IMR-90 (cell line): ENCODE results near the gene KRTAP9-1. TPM values are rescaled to one million over a fixed set of nuclear protein-coding genes. Genes with fewer than 3 reads are reported as not detected.

Experiments
- ATAC-seq: fragments of 200-7000 bp; cut with Tn5 transposase; 2 replicates; pipeline ENCODE4 v1.9.1; 2020; ENCODE audit warnings: low read depth, mild to moderate bottlenecking, moderate library complexity
- BruUV-seq: library from RNA; stranded (reverse); fragments of 400-500 nt; replicated peaks from 2 replicates; lab custom pipeline; 2021; lab: Mats Ljungman, UMichigan
- CTCF ChIA-PET: fragments of 300-600 bp; formaldehyde crosslinking; extraction: SDS; loops from one replicate; lab custom pipeline; 2021; ENCODE audit warnings: antibody characterized with exemption; lab: Yijun Ruan, JAX
- POLR2A ChIA-PET: fragments of 300-600 bp; sonication (Branson Sonifier 250); formaldehyde crosslinking; loops from one replicate; lab custom pipeline; 2022; ENCODE audit warnings: antibody characterized with exemption; ENCODE audit not compliant: unreplicated experiment; lab: Charles Lee
- DNase-seq: peaks from one replicate; pipeline ENCODE4 v3.0.0; 2013
- H2AFZ ChIP-seq: replicated peaks from 2 replicates; pipeline ENCODE3; 2013; ENCODE audit warnings: low read length, mild to moderate bottlenecking; ENCODE audit not compliant: poor library complexity
- H2AK5ac ChIP-seq: 2 replicates; pipeline ENCODE4 v1.6.1; 2013; ENCODE audit warnings: low read depth, low read length, inconsistent platforms
- H2AK9ac ChIP-seq: replicated peaks from 2 replicates; pipeline ENCODE3; 2013; ENCODE audit warnings: mild to moderate bottlenecking, low read depth, low read length, moderate library complexity; ENCODE audit not compliant: poor library complexity
- H2BK120ac ChIP-seq: 2 replicates; pipeline ENCODE4 v1.6.1; 2013; ENCODE audit warnings: low read depth, low read length, inconsistent platforms
- H2BK15ac ChIP-seq: 3 replicates; pipeline ENCODE4 v1.6.1; 2013; ENCODE audit warnings: low read depth, low read length, inconsistent platforms
- H2BK20ac ChIP-seq: 2 replicates; pipeline ENCODE4 v1.6.1; 2013; ENCODE audit warnings: low read depth, mild to moderate bottlenecking, inconsistent platforms, low read length, moderate library complexity
- H2BK5ac ChIP-seq: 2 replicates; pipeline ENCODE4 v1.6.1; 2013; ENCODE audit warnings: mild to moderate bottlenecking, low read depth, low read length, inconsistent platforms; ENCODE audit not compliant: poor library complexity, severe bottlenecking
- H3K14ac ChIP-seq: replicated peaks from 2 replicates; pipeline ENCODE4 v1.6.1; 2013; ENCODE audit warnings: low read depth, low read length, inconsistent platforms
- H3K18ac ChIP-seq: 2 replicates; pipeline ENCODE4 v1.6.1; 2013; ENCODE audit warnings: low read depth, low read length, control low read depth
- H3K23ac ChIP-seq: 2 replicates; pipeline ENCODE4 v1.6.1; 2013; ENCODE audit warnings: low read depth, low read length, inconsistent platforms
- H3K27ac ChIP-seq: 2 replicates; pipeline ENCODE4 v1.5.1; 2013; ENCODE audit warnings: mild to moderate bottlenecking, control low read depth, low read length; ENCODE audit not compliant: insufficient read depth
- H3K27me3 ChIP-seq: 2 replicates; pipeline ENCODE4 v1.6.1; 2013; ENCODE audit warnings: low read length; ENCODE audit not compliant: control insufficient read depth, insufficient read depth
- H3K36me3 ChIP-seq: 2 replicates; pipeline ENCODE4 v1.6.1; 2013; ENCODE audit warnings: low read length, mixed read lengths; ENCODE audit not compliant: control insufficient read depth, insufficient read depth
- H3K4ac ChIP-seq: 2 replicates; pipeline ENCODE4 v1.6.1; 2013; ENCODE audit warnings: low read depth, low read length, inconsistent platforms
- H3K4me1 ChIP-seq: 2 replicates; pipeline ENCODE4 v1.6.1; 2013; ENCODE audit warnings: low read length, mixed read lengths; ENCODE audit not compliant: control insufficient read depth, insufficient read depth
- H3K4me2 ChIP-seq: 2 replicates; pipeline ENCODE4 v1.6.1; 2013; ENCODE audit warnings: low read depth, mild to moderate bottlenecking, control low read depth, low read length, moderate library complexity
- H3K4me3 ChIP-seq: 2 replicates; pipeline ENCODE4 v1.5.1; 2013; ENCODE audit warnings: low read depth, mild to moderate bottlenecking, control low read depth, low read length, moderate library complexity; ENCODE audit not compliant: insufficient read depth
- H3K56ac ChIP-seq: 2 replicates; pipeline ENCODE4 v1.6.1; 2013; ENCODE audit warnings: low read length, inconsistent platforms; ENCODE audit not compliant: insufficient read depth; ENCODE audit errors: extremely low read depth
- H3K79me1 ChIP-seq, 2 experiments: 2 replicates each; pipeline ENCODE4 v1.6.1; 2013; ENCODE audit warnings: low read length in 2 of 2, inconsistent platforms in 1 of 2, low read depth in 1 of 2
- H3K9ac ChIP-seq: 2 replicates; pipeline ENCODE4 v1.6.1; 2013; ENCODE audit warnings: low read depth, low read length, control low read depth
- H3K9me1 ChIP-seq: 2 replicates; pipeline ENCODE4 v1.6.1; 2013; ENCODE audit warnings: low read length, inconsistent platforms; ENCODE audit not compliant: insufficient read depth
- H3K9me3 ChIP-seq: 2 replicates; pipeline ENCODE4 v1.6.1; 2013; ENCODE audit warnings: low read length; ENCODE audit not compliant: control insufficient read depth, insufficient read depth
- H4K20me1 ChIP-seq: 2 replicates; pipeline ENCODE4 v1.6.1; 2013; ENCODE audit warnings: low read length, inconsistent platforms; ENCODE audit not compliant: insufficient read depth
- H4K5ac ChIP-seq: 2 replicates; pipeline ENCODE4 v1.6.1; 2013; ENCODE audit warnings: mild to moderate bottlenecking, low read depth, low read length, control low read depth
- H4K8ac ChIP-seq, 2 experiments: 2 replicates each; pipeline ENCODE4 v1.6.1; 2013; ENCODE audit warnings: low read depth in 2 of 2, low read length in 2 of 2, control low read depth in 1 of 2, inconsistent platforms in 1 of 2
- H4K91ac ChIP-seq: 2 replicates; pipeline ENCODE4 v1.6.1; 2013; ENCODE audit warnings: low read depth, low read length, inconsistent platforms; ENCODE audit not compliant: insufficient read depth
- CEBPB ChIP-seq: IDR thresholded peaks from 2 replicates; pipeline ENCODE4 v1.6.1; 2012; ENCODE audit warnings: low read depth, low read length, improper control_type of control experiment
- POLR2A ChIP-seq: IDR thresholded peaks from 2 replicates; pipeline ENCODE4 v1.6.1; 2012; ENCODE audit warnings: mild to moderate bottlenecking, low read depth, low read length
- RAD21 ChIP-seq: IDR thresholded peaks from 2 replicates; pipeline ENCODE4 v1.6.1; 2012; ENCODE audit warnings: low read length, improper control_type of control experiment
- WGBS, 2 experiments: methylation state at CpG; one replicate each; pipeline versions ENCODE4 v1.1.5 to v1.1.7; 2013; ENCODE audit warnings: missing lambda C conversion rate in 2 of 2; ENCODE audit not compliant: insufficient read length in 1 of 2; ENCODE audit errors: extremely low coverage in 2 of 2; 5-methylcytosine and 5-hydroxymethylcytosine counted together
- dilution Hi-C: fragments of 300-500 bp; cut with HindIII; formaldehyde crosslinking; loops from one replicate; pipeline ENCODE4 v1.14.3; 2018; ENCODE audit warnings: low sequenced_read_pairs; ENCODE audit not compliant: unreplicated experiment
- in situ Hi-C: fragments of 300-500 bp; cut with MboI; formaldehyde crosslinking; loops from 3 replicates; pipeline ENCODE4 v1.14.3; 2019; ENCODE audit warnings: low sequenced_read_pairs, inconsistent platforms, mixed read lengths
- intact Hi-C: fragments of 100-400 bp; cut with micrococcal nuclease; formaldehyde crosslinking; loops from 2 replicates; pipeline ENCODE4 v1.10.0; 2022
- polyA plus RNA-seq, 3 experiments: library from polyadenylated mRNA; depleted of rRNA; stranded (reverse); fragments of >200 nt; gene quantifications; 2 replicates each; pipeline ENCODE4 v1.2.3, GENCODE V29; 2012; ENCODE audit warnings: low replicate concordance in 1 of 3
- total RNA-seq: library from RNA; depleted of rRNA; stranded (reverse); fragments of >200 nt; gene quantifications from 2 replicates; pipeline ENCODE4 v1.2.3, GENCODE V29; 2012
- TF ChIP-seq, protein P1 (sequence below): fragments of 150-350 bp; IDR thresholded peaks from 2 replicates; pipeline ENCODE4 v1.6.1; 2017; ENCODE audit warnings: mild to moderate bottlenecking, antibody characterized with exemption, low read length, low read depth

KRTAP9-1 gene
- total and polyA plus RNA-seq, 2 of the 4 experiments (the other 2 are of a cell fraction): not detected

DNA sequence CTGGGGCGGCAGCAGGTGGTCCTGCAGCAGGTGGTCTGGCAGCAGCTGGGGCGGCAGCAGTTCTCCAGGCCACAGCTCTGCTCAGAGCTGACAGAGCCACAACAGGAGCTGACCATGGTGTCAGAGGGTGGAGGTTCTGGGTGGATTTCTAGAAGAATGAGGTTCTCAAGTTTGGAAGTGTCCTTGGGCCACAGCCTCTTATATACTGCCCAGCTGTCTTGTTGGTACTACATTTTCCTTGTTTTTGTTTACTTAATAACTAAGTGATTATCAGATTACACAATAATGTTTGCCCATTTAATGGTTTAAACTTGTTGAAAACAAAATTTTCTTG is 40.1 kb upstream of the KRTAP9-1 start, which contains the start of gene KRTAP4-5:
Gene KRTAP4-5, minus strand, starts transcription at position 174 of the 334 bp plus-strand sequence. Its CDS starts 58 bp downstream, at position 116.
- no peak within 1 kb of the TSS for H2AFZ ChIP-seq
- no peak within 1 kb of the TSS for H2BK20ac ChIP-seq
- H3K14ac ChIP-seq: no peak within 1 kb of the TSS
- H2BK120ac ChIP-seq: no peak within 1 kb of the TSS
- H4K5ac ChIP-seq: no peak within 1 kb of the TSS
- ChIA-PET POLR2A (no interaction called here), CTCF (interaction anchor here (0.6 kb wide), 1 partner anchor 52 kb away, joined by 4 read pairs; no protein-coding TSS in a partner anchor)
- dilution Hi-C loops: no loop called here
- no TSS peak for BruUV-seq
- no peaks in the 10 kb centered on the region for H3K9me1 ChIP-seq
- H3K23ac ChIP-seq: no peak within 1 kb of the TSS
- in situ Hi-C loops: no loop called here
- no peaks in the 10 kb centered on the region for H3K36me3 ChIP-seq
- DNase-seq: no peak
- no peaks in the 10 kb centered on the region for H4K20me1 ChIP-seq
- no peaks in the 10 kb centered on the region for H3K9me3 ChIP-seq
- no peak for ATAC-seq
- H2BK15ac ChIP-seq: no peak within 1 kb of the TSS
- no peak within 1 kb of the TSS for H3K4ac ChIP-seq
- intact Hi-C loops: no loop called here
- 100% methylated on average over 1 of the region's 2 CpGs; no CpG with 5 or more reads in 1 of the 2 experiments for WGBS, 2 experiments
- H3K4me2 ChIP-seq: no peak within 1 kb of the TSS
- H2AK5ac ChIP-seq: no peak within 1 kb of the TSS
- H2BK5ac ChIP-seq: no peak within 1 kb of the TSS
- H3K9ac ChIP-seq: no peak within 1 kb of the TSS
- no peaks in the 10 kb centered on the region for H3K4me1 ChIP-seq
- H3K27ac ChIP-seq: no peak within 1 kb of the TSS
- H3K56ac ChIP-seq: no peak within 1 kb of the TSS
- no peak within 1 kb of the TSS for H3K4me3 ChIP-seq
- H3K27me3 ChIP-seq: no peaks in the 10 kb centered on the region; the same call in 1 of the 2 replicates
- no peaks in the 10 kb centered on the region for H3K79me1 ChIP-seq
- TF ChIP-seq RAD21 (no peak), CEBPB (0 out of 2 replicates have a peak, but pooled peaks have one; percentile 18), POLR2A (no peak)
- TF ChIP-seq, protein P1, sequence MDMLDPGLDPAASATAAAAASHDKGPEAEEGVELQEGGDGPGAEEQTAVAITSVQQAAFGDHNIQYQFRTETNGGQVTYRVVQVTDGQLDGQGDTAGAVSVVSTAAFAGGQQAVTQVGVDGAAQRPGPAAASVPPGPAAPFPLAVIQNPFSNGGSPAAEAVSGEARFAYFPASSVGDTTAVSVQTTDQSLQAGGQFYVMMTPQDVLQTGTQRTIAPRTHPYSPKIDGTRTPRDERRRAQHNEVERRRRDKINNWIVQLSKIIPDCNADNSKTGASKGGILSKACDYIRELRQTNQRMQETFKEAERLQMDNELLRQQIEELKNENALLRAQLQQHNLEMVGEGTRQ: no peak
- H3K18ac ChIP-seq: no peak within 1 kb of the TSS
- no peak within 1 kb of the TSS for H4K8ac ChIP-seq
- no peak within 1 kb of the TSS for H2AK9ac ChIP-seq
- H4K91ac ChIP-seq: no peak within 1 kb of the TSS
